ENCODE results near the gene IL1RAPL2.

Gene IL1RAPL2

DNA sequence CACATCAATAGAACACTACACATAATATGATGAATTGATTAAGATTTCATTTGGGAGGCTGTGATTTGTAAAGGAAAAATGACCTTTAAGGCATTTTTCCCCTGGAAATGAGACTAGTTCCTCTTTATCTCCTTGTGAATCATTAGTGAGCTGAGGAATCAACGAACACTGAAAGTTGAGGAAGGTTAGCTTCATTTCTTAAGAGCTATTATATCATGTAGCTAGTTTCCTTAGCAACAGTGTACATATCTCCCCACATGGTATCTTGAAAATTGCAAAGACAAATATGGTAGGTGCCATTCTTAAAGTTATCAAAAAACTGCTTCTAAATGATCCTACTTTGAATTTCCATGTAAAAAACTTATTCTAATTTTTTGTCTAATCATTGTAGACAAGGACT lies 1128.8 kb downstream of the IL1RAPL2 start:
- Histone ChIP-seq H3K36me3 (ENCODE audit: control insufficient read depth, low read length) (no peaks in the 10 kb centered on the region), H4K20me1 (ENCODE audit: control insufficient read depth, insufficient read depth, low read depth, low read length) (no peaks in the 10 kb centered on the region), H3K9me3 (ENCODE audit: control insufficient read depth, insufficient read depth, low read length) (no peaks in the 10 kb centered on the region), H3K4me2 (ENCODE audit: low read length) (no peak overlapping the region), H3K4me3 (ENCODE audit: low read length) (no peak overlapping the region), H3K79me2 (ENCODE audit: control insufficient read depth, low read length) (no peaks in the 10 kb centered on the region), H3F3A (ENCODE audit: control insufficient read depth, insufficient read depth) (no peaks in the 10 kb centered on the region), H3K9me2 (replicated peaks; ENCODE audit: control insufficient read depth, low read length) (no peaks in the 10 kb centered on the region), H3K27ac (ENCODE audit: low read depth, low read length) (no peak overlapping the region), H3K27me3 (ENCODE audit: control insufficient read depth, low read length) (no peaks in the 10 kb centered on the region), H3K4me1 (ENCODE audit: control insufficient read depth, low read length) (no peaks in the 10 kb centered on the region)
- no peak for TF ChIP-seq EZH2phosphoT487 (IDR thresholded peaks at IDR 0.05; ENCODE audit: borderline replicate concordance, low read length)

GRCh38 chrX:105695451-105695850 lies 1129.5 kb downstream of the IL1RAPL2 start:
- H3K4me3 ChIP-seq (ENCODE audit: low read length), result no peak overlapping the region
- TF ChIP-seq EZH2phosphoT487 (IDR thresholded peaks at IDR 0.05; ENCODE audit: borderline replicate concordance, low read length) (no peak), CTCF (IDR thresholded peaks at IDR 0.05; ENCODE audit: low read depth, low read length, poor library complexity, severe bottlenecking) (no peak)

GRCh38 chrX:105696870-105697269 lies 1130.9 kb downstream of the IL1RAPL2 start:
- Histone ChIP-seq H4K20me1 (ENCODE audit: control insufficient read depth, insufficient read depth, low read depth, low read length) (no peaks in the 10 kb centered on the region), H3F3A (ENCODE audit: control insufficient read depth, insufficient read depth) (no peaks in the 10 kb centered on the region), H3K27ac (ENCODE audit: low read depth, low read length) (no peak overlapping the region), H3K9me2 (replicated peaks; ENCODE audit: control insufficient read depth, low read length) (no peaks in the 10 kb centered on the region), H3K36me3 (ENCODE audit: control insufficient read depth, low read length) (no peaks in the 10 kb centered on the region), H3K9me3 (ENCODE audit: control insufficient read depth, insufficient read depth, low read length) (no peaks in the 10 kb centered on the region), H3K79me2 (ENCODE audit: control insufficient read depth, low read length) (no peaks in the 10 kb centered on the region), H3K4me2 (ENCODE audit: low read length) (no peak overlapping the region), H3K4me3 (ENCODE audit: low read length) (no peak overlapping the region), H3K27me3 (ENCODE audit: control insufficient read depth, low read length) (no peaks in the 10 kb centered on the region), H3K4me1 (ENCODE audit: control insufficient read depth, low read length) (no peaks in the 10 kb centered on the region)
- TF ChIP-seq EZH2phosphoT487 (IDR thresholded peaks at IDR 0.05; ENCODE audit: borderline replicate concordance, low read length) (no peak), CTCF (IDR thresholded peaks at IDR 0.05; ENCODE audit: low read depth, low read length, poor library complexity, severe bottlenecking) (no peak)

More at GRCh38 chrX:105695451-105695850, 1129.5 kb downstream of the IL1RAPL2 start:
- H3K4me2 ChIP-seq (ENCODE audit: low read length), result no peak overlapping the region
- no peak overlapping the region for H3K27ac ChIP-seq (ENCODE audit: low read depth, low read length)
- H3K9me3 ChIP-seq (ENCODE audit: control insufficient read depth, insufficient read depth, low read length), result no peaks in the 10 kb centered on the region
- H3F3A ChIP-seq (ENCODE audit: control insufficient read depth, insufficient read depth), result no peaks in the 10 kb centered on the region
- H3K79me2 ChIP-seq (ENCODE audit: control insufficient read depth, low read length), result no peaks in the 10 kb centered on the region
- no peaks in the 10 kb centered on the region for H4K20me1 ChIP-seq (ENCODE audit: control insufficient read depth, insufficient read depth, low read depth, low read length)
- no peaks in the 10 kb centered on the region for H3K9me2 ChIP-seq (replicated peaks; ENCODE audit: control insufficient read depth, low read length)
- no peaks in the 10 kb centered on the region for H3K36me3 ChIP-seq (ENCODE audit: control insufficient read depth, low read length)
- H3K4me1 ChIP-seq (ENCODE audit: control insufficient read depth, low read length), result no peaks in the 10 kb centered on the region
- H3K27me3 ChIP-seq (ENCODE audit: control insufficient read depth, low read length), result no peaks in the 10 kb centered on the region

DNA sequence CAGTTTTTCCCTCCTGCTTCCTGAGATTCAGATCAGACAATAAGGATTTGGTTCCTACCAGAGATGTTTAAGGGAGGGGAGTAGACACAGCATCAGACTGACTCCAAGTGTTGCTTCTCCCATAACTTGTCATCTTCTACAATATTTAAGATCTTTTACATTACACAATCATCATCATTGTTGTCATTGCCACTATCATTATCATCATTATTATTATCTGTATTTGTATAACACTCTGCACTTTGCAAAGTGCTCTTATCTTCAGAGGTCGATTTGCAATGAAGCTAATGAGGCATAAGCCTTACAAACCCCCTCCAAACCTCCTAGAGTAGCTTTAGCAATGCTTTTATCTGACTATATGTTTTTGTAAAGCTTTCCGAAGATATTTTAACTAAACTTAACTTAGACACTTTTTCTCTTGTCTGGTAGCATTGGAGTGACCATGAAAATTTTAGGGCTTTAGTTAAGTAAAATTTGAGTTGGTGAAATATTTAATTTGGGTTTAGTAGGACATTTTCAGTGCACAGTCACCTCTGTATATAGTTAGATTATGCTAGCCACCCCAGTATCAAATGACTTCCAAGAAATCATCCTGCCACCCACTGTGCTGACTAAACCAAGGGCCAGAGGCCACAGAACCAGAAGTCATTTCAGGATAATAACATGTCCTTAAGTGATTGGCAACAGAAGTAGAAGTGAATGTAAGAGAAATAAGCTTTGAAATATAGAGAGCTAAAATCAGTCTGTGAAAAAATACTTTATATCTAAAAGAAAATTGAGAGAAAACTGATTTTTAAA lies 1132.2 kb downstream of the IL1RAPL2 start:
- Histone ChIP-seq H4K20me1 (ENCODE audit: control insufficient read depth, insufficient read depth, low read depth, low read length) (no peaks in the 10 kb centered on the region), H3K4me1 (ENCODE audit: control insufficient read depth, low read length) (no peaks in the 10 kb centered on the region), H3K4me2 (ENCODE audit: low read length) (no peak overlapping the region), H3K9me2 (replicated peaks; ENCODE audit: control insufficient read depth, low read length) (no peaks in the 10 kb centered on the region), H3F3A (ENCODE audit: control insufficient read depth, insufficient read depth) (no peaks in the 10 kb centered on the region), H3K36me3 (ENCODE audit: control insufficient read depth, low read length) (no peaks in the 10 kb centered on the region), H3K4me3 (ENCODE audit: low read length) (no peak overlapping the region), H3K9me3 (ENCODE audit: control insufficient read depth, insufficient read depth, low read length) (no peaks in the 10 kb centered on the region), H3K27me3 (ENCODE audit: control insufficient read depth, low read length) (no peaks in the 10 kb centered on the region), H3K27ac (ENCODE audit: low read depth, low read length) (no peak overlapping the region), H3K79me2 (ENCODE audit: control insufficient read depth, low read length) (no peaks in the 10 kb centered on the region)
- TF ChIP-seq CTCF (IDR thresholded peaks at IDR 0.05; ENCODE audit: low read depth, low read length, poor library complexity, severe bottlenecking), result no peak
- TF ChIP-seq EZH2phosphoT487 (IDR thresholded peaks at IDR 0.05; ENCODE audit: borderline replicate concordance, low read length), result no peak

All from DOHH2 (cell line).